OCI-LY7 (cell line): ENCODE data around the gene FAM98A. TPM values are rescaled to one million over a fixed set of nuclear protein-coding genes. Genes with fewer than 3 reads are reported as not detected.

Experiments used
- BruUV-seq: library from RNA; stranded (reverse); fragments of 400-500 nt; replicated peaks from 2 replicates; lab custom pipeline; 2021; lab: Mats Ljungman, UMichigan
- CTCF ChIA-PET: fragments of 300-600 bp; sonication (Branson Sonifier 250); formaldehyde crosslinking; loops from one replicate; lab custom pipeline; 2022; ENCODE audit warnings: antibody characterized with exemption; ENCODE audit not compliant: unreplicated experiment; lab: Charles Lee
- POLR2A ChIA-PET: fragments of 300-600 bp; sonication (Branson Sonifier 250); formaldehyde crosslinking; loops from one replicate; lab custom pipeline; 2022; ENCODE audit warnings: antibody characterized with exemption; lab: Charles Lee
- DNase-seq: peaks from one replicate; pipeline ENCODE4 v3.0.0-alpha.2; 2015; ENCODE audit warnings: low spot score
- H2AFZ ChIP-seq: fragments of 200-600 bp; sonication (generic), shearing (Covaris generic); 2 replicates; pipeline ENCODE4 v1.6.1; 2014; ENCODE audit warnings: mild to moderate bottlenecking, antibody characterized with exemption, low read length, moderate library complexity
- H3K27ac ChIP-seq: fragments of 200-600 bp; sonication (generic); 2 replicates; pipeline ENCODE4 v1.5.1; 2014; ENCODE audit warnings: mixed run types, low read depth, mild to moderate bottlenecking, moderate library complexity, low read length, inconsistent platforms; ENCODE audit not compliant: poor library complexity, severe bottlenecking
- H3K36me3 ChIP-seq: fragments of 200-600 bp; sonication (generic); 2 replicates; pipeline ENCODE4 v1.6.1; 2014; ENCODE audit warnings: mild to moderate bottlenecking, antibody characterized with exemption, low read length, moderate library complexity, mixed read lengths; ENCODE audit not compliant: insufficient read depth
- H3K4me1 ChIP-seq: fragments of 200-600 bp; sonication (generic); 2 replicates; pipeline ENCODE4 v1.5.1; 2014; ENCODE audit warnings: mild to moderate bottlenecking, low read length; ENCODE audit not compliant: insufficient read depth, poor library complexity, severe bottlenecking
- H3K4me2 ChIP-seq: fragments of 200-600 bp; sonication (generic); 2 replicates; pipeline ENCODE4 v1.6.1; 2014; ENCODE audit warnings: mild to moderate bottlenecking, low read length
- H3K4me3 ChIP-seq: fragments of 200-600 bp; sonication (generic); 2 replicates; pipeline ENCODE4 v1.5.1; 2014; ENCODE audit warnings: mild to moderate bottlenecking, low read depth, low read length; ENCODE audit not compliant: poor library complexity, severe bottlenecking
- H3K79me2 ChIP-seq: fragments of 200-600 bp; sonication (generic); 2 replicates; pipeline ENCODE4 v1.6.1; 2016; ENCODE audit warnings: low read depth, mild to moderate bottlenecking, low read length, moderate library complexity, mixed read lengths; ENCODE audit not compliant: insufficient read depth
- H3K9me2 ChIP-seq: fragments of 200-600 bp; sonication (generic); 2 replicates; pipeline ENCODE4 v1.6.1; 2016; ENCODE audit warnings: mild to moderate bottlenecking, low read length, mixed read lengths; ENCODE audit not compliant: insufficient read depth
- H3K9me3 ChIP-seq: fragments of 200-600 bp; sonication (generic); 2 replicates; pipeline ENCODE4 v1.6.1; 2014; ENCODE audit warnings: mild to moderate bottlenecking, mixed run types, low read length, mixed read lengths
- H4K20me1 ChIP-seq: fragments of 200-600 bp; sonication (generic); 2 replicates; pipeline ENCODE4 v1.6.1; 2014; ENCODE audit warnings: mild to moderate bottlenecking, antibody characterized with exemption, low read length, moderate library complexity, mixed read lengths; ENCODE audit not compliant: insufficient read depth
- EZH2phosphoT487 ChIP-seq: fragments of 200-600 bp; sonication (generic); IDR thresholded peaks from 2 replicates; pipeline ENCODE4 v1.6.1; 2018; ENCODE audit warnings: low read depth, borderline replicate concordance, mild to moderate bottlenecking, mixed run types, antibody characterized with exemption, low read length, moderate library complexity, mixed read lengths
- intact Hi-C: fragments of 100-400 bp; cut with micrococcal nuclease; formaldehyde crosslinking; loops from one replicate; pipeline ENCODE4 v1.10.0; 2022; ENCODE audit not compliant: unreplicated experiment
- total RNA-seq, 2 experiments: library from RNA; depleted of rRNA in 1 of 2; stranded (reverse); fragments of >200 nt in 1 of 2; shearing (Covaris generic) in 1 of 2; gene quantifications; 2 replicates each; pipeline ENCODE4 v1.2.3, GENCODE V29; 2014 to 2022
- TF ChIP-seq, protein P1 (sequence below): fragments of 200-600 bp; sonication (generic); conservative IDR thresholded peaks from 2 replicates; pipeline ENCODE4 v1.5.1; 2014; ENCODE audit warnings: mild to moderate bottlenecking, antibody characterized with exemption, low read length, moderate library complexity, mixed read lengths

The FAM98A gene
- total RNA-seq, 2 experiments from 2014 or later = 35.7 to 55.6 TPM

DNA sequence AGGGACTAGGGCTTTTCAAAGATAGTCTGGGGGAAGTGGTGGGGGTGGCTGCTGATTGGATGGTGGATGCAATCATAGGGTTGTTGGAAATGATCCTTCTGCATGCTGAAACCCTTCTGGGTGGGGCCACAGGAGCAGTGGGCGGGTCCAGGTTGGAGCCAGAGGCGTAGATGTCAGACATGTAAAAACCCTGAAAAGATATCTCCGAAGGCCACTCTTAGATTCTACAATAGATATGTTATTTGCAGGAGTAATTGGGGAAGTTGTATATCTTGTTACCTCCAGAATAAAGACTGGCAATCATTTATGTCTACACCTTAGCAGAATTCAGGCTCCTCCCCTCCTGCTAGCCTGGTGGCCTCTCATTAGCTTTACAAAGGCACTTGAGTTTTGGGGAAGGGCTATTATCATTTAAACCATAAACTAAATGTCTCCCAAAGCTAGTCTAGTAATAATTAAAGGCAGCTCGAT is 8.2 kb upstream of the FAM98A start:
- Histone ChIP-seq H3K79me2 (no peaks in the 10 kb centered on the region), H3K36me3 (no peaks in the 10 kb centered on the region), H3K4me2 (no peak overlapping the region), H3K4me1 (no peaks in the 10 kb centered on the region), H4K20me1 (no peaks in the 10 kb centered on the region), H3K4me3 (no peak overlapping the region), H3K9me2 (no peaks in the 10 kb centered on the region), H3K9me3 (no peaks in the 10 kb centered on the region), H3K27ac (no peak overlapping the region), H2AFZ (no peak overlapping the region)
- intact Hi-C loops = no loop called here
- POLR2A ChIA-PET = interaction anchor here (0.6 to 0.7 kb wide), 3 partner anchors 16 to 91 kb away, joined by 3 to 5 read pairs (median 4); no protein-coding TSS in a partner anchor
- CTCF ChIA-PET = no interaction called here
- no peak for DNase-seq
- no TSS peak for BruUV-seq
- TF ChIP-seq, protein P1, sequence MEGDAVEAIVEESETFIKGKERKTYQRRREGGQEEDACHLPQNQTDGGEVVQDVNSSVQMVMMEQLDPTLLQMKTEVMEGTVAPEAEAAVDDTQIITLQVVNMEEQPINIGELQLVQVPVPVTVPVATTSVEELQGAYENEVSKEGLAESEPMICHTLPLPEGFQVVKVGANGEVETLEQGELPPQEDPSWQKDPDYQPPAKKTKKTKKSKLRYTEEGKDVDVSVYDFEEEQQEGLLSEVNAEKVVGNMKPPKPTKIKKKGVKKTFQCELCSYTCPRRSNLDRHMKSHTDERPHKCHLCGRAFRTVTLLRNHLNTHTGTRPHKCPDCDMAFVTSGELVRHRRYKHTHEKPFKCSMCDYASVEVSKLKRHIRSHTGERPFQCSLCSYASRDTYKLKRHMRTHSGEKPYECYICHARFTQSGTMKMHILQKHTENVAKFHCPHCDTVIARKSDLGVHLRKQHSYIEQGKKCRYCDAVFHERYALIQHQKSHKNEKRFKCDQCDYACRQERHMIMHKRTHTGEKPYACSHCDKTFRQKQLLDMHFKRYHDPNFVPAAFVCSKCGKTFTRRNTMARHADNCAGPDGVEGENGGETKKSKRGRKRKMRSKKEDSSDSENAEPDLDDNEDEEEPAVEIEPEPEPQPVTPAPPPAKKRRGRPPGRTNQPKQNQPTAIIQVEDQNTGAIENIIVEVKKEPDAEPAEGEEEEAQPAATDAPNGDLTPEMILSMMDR = no peak
- no peak for TF ChIP-seq EZH2phosphoT487

DNA sequence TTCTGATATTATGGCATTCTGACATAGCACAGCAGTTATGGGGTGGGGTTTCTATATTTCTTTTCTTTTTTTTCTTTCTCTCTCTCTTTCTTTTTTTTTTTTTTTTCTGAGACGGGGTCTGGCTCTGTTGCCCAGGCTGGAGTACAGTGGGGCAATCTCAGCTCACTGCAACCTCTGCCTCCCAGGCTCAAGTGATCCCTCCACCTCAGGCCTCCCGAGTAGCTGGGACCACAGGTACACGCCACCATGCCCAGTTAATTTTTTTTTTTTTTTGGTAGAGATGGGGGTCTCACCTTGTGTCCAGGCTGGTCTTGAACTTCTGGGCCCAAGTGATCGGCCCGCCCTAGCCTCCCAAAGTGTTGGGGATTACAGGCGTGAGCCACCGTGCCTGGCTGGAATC is 7.5 kb upstream of the FAM98A start:
- CTCF ChIA-PET = no interaction called here
- H2AFZ ChIP-seq = no peak overlapping the region
- H3K4me1 ChIP-seq = no peaks in the 10 kb centered on the region
- TF ChIP-seq, protein P1 = no peak
- TF ChIP-seq EZH2phosphoT487 = no peak
- H4K20me1 ChIP-seq = no peaks in the 10 kb centered on the region
- intact Hi-C loops = no loop called here
- DNase-seq = no peak
- H3K36me3 ChIP-seq = no peaks in the 10 kb centered on the region
- H3K27ac ChIP-seq = no peak overlapping the region
- POLR2A ChIA-PET = interaction anchor here (0.6 to 0.7 kb wide), 3 partner anchors 17 to 90 kb away, joined by 3 to 5 read pairs (median 4); no protein-coding TSS in a partner anchor
- no peaks in the 10 kb centered on the region for H3K9me2 ChIP-seq
- no peaks in the 10 kb centered on the region for H3K79me2 ChIP-seq
- H3K9me3 ChIP-seq = no peaks in the 10 kb centered on the region
- H3K4me3 ChIP-seq = no peak overlapping the region
- no TSS peak for BruUV-seq
- no peak overlapping the region for H3K4me2 ChIP-seq

DNA sequence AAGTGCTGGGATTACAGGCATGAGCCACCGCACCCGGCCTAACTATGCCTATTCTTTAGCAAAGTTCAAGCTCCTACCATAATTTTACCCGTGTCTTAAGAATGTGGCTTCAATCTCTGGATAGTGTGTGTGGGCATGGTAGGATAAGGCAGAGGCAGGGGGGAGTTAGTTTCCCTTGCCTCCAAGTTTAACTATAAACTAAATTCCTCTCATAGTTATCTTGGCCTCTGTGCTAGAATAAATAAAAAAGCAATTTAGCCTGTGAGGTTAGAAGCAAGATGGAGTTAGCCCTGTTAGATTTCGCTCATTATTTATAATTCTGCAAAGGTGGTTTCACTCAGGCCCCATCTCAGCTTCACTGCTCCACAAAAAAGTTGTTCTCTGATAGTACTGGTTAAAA is 7.0 kb upstream of the FAM98A start:
- intact Hi-C loops = no loop called here
- TF ChIP-seq, protein P1 = no peak
- H3K4me1 ChIP-seq = no peaks in the 10 kb centered on the region
- POLR2A ChIA-PET = no interaction called here
- H3K9me3 ChIP-seq = no peaks in the 10 kb centered on the region
- H3K4me3 ChIP-seq = no peak overlapping the region
- H2AFZ ChIP-seq = no peak overlapping the region
- H3K79me2 ChIP-seq = no peaks in the 10 kb centered on the region
- CTCF ChIA-PET = no interaction called here
- no TSS peak for BruUV-seq
- no peaks in the 10 kb centered on the region for H3K9me2 ChIP-seq
- no peak for DNase-seq
- no peak overlapping the region for H3K27ac ChIP-seq
- no peaks in the 10 kb centered on the region for H4K20me1 ChIP-seq
- no peaks in the 10 kb centered on the region for H3K36me3 ChIP-seq
- H3K4me2 ChIP-seq = no peak overlapping the region
